AML-193 (cell line): ENCODE data around the gene ARFGAP2.
"Not testable (repeated sequence)": the region's sequence is repeated elsewhere in the genome, so short reads cannot be mapped to it uniquely, and the experiment has no call there.

Experiments
- DNase-seq, 2 experiments: peaks; one replicate each; lab custom pipeline; 2025; lab: John Stamatoyannopoulos, UW

Gene ARFGAP2

DNA sequence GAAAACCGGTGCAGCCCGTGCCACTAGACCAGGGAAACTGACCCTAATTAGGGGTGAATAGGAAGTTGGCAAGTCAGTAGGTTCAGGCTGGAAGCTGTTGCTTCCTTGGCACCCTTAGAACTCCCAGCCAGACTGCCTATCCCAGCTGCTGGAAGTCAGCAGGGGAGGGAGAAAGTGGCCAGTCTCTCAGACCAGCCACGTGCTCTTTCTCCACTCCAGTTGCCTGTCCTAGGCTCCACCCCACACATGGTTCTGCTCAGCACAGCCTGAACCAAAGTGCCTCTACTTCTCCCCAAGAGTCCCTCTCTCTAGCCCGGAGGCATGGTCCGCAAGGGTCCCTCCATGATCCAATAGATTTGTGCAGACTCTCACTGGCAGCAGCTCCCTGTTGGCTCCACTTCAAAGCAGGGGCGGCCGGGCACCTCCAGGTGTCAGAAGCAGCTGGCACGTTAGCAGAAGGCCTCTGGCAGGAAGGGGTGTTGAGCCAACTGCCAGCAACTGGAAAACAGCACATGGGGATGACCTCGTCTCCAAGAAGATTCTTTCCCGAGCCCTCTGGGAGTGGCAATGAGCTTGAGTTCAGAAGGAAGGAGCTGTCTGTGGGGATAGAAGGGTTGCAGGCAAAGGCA is 27.7 kb downstream of the ARFGAP2 start:
- no peak for DNase-seq

DNA sequence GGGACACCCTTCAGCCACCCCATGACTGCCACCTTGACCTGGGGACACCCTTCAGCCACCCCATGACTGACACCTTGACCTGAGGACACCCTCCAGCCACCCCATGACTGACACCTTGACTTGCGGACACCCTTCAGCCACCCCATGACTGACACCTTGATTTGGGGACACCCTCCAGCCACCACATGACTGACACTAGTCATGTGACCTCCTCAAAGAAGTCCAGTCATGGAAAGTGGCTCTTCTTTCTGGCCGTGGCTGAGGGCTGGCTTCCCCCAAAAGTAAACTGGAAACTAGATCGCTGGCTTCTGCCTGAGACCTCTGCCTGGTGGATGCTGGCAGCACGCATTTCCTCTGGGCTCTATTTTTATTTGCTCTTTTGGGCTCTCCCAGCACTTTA is 28.4 kb downstream of the ARFGAP2 start:
- no peak for DNase-seq

DNA sequence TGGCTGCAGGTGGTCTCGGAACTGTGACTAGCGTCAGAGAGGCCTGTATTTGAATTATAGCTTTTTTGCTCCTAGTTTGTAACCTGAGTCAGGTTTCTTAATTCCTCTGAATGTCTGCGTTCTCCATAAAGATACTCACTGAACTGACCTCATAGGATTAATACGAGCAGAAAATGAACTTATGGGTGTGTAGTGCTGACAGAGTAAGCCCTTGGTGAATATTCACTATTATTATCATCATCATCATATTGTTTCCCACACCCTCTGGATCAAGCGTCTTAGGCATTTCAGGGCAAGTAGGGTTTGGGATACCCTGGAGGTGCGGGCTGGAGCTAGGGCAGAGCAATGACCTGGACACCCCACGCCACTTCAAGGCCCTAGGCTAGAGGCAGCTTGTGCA is 29.0 kb downstream of the ARFGAP2 start:
- DNase-seq: no peak

DNA sequence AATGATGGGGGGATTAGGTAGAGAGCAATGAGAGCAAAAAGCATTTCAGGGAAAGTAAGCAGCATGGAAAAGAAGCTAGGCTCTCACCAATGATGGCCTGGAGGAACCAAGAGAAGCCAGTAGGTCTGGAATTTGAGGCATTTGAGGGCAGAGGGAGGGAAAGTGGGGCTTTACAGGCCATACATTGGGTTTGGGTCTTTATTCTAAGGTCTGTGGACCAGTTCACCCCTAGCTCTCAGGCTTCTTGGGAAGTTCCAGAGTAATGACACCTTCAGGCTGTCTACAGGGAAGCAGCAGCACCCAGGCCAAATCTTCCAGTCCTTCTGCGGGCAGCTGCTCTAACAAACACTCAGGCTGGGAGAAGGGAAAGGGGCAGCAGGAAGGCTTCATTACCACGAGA is 29.4 kb downstream of the ARFGAP2 start:
- DNase-seq: no peak

DNA sequence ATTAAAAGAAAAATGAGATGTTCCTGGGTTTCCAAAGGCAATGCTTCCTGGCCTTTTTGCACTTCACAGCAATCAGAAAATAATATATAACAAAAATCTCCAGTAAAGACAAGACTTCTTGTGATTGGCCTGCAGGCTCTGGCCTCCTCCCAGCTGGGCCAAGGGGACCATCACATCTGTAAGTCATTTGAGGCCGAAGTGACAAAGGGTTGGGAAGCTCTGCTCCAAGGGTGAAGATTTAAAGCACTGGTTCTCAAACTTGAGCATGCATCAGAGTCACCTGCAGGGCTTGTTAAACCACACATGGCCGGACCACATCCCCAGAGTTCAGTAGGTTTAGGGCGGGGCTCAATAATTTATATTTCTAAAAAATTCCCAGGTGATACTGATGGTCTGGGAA is 32.1 kb downstream of the ARFGAP2 start:
- no peak for DNase-seq

DNA sequence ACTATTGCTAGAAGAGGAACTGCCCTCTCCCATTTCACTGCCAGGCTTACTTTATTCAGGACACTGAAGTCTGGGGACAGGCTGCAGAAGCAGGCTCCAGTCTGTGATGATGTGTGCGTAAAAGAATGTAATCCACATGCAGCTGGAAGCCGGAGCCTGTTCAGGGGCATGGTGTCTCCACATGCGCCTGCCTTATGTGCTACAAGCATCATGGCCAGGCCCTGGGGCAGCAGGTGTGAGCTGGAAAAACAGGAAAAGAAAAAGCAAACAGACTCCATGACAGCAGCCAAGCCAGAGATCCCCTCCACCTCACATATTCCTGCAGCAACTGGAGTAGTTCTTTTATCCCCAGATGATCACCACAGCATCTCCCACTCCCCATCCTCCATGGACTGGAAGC is 33.4 kb downstream of the ARFGAP2 start:
- DNase-seq: no peak

DNA sequence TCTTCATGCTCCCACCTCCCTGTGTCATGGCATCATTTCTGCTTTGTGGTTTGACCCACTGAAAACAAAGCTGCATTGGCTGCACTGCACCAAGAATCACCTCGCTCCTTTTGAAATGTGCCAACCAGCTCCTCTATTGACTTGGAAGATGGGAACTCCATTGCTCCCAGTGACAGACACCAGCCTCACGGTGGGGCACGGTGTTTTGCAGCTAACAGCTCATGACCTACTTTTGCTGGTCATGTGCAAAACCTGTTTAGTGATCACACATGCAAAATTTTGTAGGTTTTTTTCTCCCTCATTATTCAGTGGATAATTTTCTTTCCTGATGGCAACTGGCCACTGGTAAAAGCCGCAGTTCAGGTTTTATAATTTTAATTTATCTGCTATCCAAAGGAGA is 36.8 kb downstream of the ARFGAP2 start:
- no peak for DNase-seq

DNA sequence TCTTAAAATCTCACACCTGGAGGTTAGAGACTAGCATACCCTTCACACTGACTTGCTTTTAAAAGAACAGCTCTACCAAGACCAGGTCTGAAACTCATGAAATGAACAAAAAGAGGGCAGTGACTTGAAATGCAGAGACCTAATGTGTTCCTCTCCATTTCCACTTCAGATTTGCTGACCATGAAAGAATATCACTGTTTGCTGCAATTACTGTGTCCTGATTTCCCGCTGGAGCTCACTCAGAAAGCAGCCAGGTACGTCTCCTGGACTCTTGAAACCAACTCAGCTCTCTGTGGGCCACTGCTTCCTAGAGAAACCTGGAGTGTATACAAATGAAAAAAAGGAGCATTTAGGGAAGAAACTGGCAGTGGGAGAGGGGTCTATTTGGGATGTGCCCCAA is 39.2 kb downstream of the ARFGAP2 start:
- no peak for DNase-seq

DNA sequence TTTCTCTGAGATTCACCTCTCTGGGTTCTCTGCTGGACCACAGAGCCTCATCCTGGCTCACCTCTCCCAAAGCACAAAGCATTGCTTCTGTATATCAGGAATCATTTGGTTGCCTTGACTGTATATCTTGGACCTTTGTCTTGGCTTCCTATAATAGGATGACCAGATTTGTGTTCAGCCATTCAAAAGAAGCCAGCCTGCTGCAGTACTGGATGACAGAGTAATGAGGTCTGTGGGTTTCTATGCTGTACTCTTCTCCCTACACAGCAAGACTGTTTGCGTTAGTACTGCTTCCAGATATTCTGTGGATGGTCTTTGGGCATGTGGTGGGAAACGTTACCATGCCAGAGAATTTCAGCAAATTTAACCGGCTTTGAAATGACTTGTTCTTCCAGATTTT is 39.8 kb downstream of the ARFGAP2 start:
- DNase-seq: no peak

DNA sequence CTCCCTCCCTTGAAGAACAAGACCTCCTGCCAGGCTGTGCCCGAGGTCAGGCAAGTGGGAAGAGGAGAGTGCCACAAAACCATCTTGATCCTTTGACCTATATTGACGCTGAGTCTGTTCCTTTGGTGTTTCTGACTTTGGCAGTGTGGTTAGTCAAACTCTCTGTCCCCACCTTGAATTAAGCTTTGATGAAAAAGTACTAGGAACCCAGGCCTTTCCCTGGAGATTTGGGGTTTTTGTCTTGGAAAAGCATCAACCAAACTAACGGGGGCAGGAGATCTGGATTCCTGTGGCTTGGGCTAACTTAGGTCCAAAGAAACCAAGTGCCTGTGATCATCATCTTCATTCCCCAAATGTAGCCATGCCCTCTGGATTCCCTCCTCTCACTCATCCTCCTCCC is 40.4 kb downstream of the ARFGAP2 start:
- no peak for DNase-seq

DNA sequence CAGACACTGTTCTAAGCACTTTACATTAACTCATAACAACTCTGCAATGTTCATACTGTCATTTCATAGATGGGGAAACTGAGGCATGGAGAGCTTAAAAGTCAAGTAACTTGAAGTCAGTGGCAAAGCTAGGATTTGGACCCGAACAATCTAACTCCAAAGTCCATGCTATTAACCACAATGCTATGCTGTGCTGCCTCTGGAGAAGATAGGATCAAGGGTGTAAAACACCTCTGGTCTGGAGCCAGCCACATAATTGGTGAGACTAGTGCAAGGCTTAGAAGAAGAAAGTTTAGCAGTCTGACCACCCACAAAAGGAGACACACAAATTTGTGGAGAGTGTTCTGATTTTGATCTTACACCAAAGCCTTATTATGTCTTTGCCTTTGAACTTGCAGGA is 43.7 kb downstream of the ARFGAP2 start:
- no peak for DNase-seq

DNA sequence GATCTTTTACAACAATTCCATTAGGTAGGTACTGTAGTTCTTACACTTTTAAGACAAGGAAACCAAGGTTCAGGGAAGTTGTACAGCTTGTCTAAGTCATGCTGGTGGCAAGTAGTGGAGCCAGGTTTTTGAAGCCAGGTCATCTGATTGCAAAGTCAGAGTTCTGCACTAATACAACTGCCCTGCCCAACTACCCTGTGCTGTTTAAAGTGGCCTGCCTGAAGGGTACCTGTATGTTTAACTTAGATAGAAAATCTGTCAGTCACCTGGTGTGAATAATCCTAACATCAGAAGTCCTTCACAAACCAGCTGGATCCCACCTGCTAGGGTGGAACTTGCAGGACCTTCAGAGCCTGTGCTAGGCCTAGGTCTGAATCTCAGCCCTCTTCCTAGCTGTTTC is 44.2 kb downstream of the ARFGAP2 start:
- DNase-seq: no peak

DNA sequence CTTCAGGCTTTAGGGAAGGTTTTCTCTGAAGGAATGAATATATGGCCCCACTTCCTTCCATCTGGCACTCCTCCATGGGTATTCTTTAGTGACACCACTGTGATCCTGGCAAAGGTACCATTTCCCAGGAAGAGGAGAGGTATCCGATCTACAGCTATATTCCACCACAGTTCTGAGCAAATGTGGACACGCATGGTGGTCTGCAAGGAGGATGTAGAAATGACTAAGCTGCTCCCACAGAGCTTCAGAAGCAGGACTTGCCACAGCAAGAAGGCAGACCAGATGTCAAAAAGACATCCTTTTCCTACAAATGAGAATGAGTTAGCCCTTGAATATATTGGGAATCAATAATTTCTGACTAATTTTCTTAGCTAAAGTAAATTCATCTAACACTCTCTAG is 45.5 kb downstream of the ARFGAP2 start:
- no peak for DNase-seq

DNA sequence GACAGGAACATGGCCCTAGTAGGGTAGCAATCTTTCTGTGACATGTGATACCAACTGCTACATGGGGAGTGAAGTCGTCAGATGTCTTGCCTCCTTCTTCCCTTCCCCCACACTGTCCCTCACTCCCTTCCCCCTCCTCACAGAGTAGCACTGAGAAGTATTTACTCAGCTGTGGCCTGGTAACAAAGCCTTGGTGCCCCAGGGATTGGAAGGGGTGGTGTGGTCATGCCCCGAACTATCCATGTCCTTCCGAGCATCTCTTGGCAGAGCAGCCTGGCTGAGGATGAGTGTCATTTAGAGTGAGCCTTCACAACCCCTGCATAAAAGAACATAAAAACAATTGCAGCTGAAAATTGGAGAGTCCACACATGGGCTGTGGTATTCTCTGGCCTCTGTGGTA is 46.1 kb downstream of the ARFGAP2 start:
- no peak for DNase-seq

DNA sequence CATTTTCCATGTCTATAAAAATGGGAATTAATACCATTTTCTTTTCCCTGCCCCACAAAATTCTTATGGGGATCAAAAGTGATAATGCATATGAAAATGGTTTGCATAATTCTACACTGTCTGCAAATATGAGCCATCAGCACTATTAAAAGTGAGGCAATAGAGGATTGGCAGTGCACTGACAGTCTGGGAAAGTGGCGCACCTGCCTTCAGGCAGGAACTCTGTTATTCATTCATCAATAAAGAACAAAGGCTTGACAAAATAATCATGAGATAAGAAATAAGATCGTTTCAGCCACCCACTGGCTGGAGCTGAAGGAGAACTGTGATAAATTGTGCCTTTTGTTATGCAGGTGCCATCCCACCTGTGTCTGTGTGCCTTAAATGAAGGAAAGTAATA is 49.5 kb downstream of the ARFGAP2 start:
- no peak for DNase-seq

DNA sequence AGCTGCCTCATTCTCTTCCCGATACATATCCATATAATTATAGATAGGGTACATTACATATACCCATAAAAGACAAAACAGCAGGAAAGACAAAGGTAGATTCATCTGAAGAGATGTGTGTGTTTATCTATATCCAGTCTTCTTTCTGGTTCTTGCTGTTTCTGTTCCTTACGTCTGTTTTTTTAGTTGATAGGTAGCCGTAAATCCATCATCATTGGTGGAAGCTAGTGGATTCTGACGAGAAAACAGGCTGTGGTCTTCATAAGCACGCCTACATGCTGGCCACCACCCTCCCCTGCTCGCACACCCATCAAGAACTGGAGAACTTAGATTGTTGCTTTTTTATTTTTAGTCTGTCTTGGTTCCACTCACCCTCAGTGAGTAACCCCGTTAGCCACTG is 51.6 kb downstream of the ARFGAP2 start:
- DNase-seq: no peak

DNA sequence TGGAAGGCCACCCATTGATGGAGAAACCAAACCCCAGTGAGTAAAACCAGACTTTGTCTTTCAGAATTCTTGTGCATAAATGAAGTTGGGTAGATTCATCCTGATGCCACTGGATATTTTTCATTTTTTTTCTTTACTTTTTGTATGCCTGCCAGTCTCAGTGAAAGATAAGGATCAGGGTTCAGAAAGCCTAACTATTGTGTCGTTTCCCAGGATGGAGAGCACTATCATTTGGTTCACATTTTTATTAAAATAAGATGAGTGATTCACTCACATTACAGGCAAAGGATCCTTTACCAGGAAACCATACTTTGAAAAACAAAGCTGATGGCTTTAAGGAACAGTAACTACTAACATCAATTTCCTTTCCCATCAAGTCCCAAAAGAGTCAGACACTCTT is 52.0 kb downstream of the ARFGAP2 start:
- no peak for DNase-seq

DNA sequence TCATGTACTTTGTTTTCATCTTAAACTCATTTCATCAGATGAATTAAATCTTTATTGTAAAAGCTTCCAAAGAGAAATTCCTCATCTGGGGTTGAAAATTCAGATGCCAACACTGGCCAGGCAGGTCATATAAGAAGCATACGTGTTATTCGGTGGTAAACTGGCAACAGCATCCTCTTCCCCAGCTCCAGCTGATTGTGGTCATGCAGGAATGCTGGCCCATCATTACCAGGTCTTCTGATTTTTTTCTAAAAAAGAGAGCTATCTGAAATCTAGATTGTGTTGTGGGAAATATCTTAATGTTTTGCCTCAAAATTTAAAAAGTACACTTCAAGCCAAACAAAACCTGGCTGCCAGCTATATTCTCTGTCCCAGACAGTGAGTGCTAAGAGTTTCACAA is 53.6 kb downstream of the ARFGAP2 start:
- no peak for DNase-seq

DNA sequence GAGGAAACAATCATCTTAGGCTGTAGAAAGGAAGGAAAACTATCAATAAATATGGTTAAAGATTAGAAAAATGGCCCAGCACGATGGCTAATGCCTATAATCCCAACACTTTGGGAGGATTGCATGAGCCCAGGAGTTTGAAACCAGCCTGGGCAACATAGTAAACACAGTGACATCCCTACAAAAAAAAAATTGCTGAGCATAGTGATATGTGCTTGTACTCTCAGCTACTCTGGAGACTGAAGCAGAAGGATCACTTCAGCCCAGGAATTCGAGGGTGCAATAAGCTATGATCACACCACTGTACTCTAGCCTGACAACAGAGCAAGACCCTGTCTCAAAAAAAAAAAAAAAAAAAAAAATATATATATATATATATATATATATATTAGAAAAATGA is 54.9 kb downstream of the ARFGAP2 start:
- DNase-seq: no peak

DNA sequence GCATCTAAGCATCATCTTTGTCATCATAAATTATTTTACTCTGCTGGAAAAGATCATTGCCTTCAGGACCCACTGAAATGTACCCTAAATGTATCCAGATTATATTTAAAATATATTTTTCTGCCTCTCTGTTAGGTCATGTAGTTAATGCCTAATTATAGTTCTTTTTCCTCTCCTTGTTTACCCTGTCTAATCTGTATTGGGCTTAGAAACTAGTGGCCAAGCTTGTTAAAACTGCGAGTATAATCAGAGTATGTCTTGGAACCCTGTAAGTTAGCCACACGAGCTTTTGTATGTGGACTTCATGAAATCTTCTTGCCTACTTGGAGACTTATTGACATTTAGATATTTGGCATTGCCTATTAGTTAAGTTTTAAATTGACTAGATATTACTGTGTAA is 55.6 kb downstream of the ARFGAP2 start:
- no peak for DNase-seq

DNA sequence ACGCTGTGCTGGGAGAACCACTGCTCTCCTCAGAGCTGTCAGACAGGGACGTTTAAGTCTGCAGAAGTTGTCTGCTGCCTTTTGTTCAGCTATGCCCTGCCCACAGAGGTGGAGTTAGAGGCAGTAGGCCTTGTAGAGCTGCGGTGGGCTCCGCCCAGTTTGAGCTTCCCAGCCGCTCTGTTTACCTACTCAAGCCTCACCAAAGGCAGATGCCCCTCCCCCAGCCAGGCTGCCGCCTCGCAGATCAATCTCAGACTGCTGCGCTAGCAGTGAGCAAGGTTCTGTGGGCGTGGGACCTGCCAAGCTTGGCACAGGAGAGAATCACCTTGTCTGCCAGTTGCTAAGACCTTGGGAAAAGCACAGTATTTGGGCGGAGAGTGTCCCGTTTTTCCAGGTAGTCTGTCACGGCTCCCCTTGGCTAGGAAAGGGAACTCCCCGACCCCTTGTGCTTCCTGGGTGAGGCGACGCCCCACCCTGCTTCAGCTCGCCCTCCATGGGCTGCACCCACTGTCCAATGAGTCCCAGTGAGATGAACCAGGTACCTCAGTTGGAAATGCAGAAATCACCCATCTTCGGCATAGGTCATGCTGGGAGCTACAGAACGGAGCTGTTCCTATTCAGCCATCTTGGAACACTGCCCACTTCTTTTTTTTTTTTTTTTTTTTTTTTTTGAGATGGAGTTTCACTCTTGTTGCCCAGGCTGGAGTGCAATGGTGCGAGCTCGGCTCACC is 57.6 kb downstream of the ARFGAP2 start:
- DNase-seq: not testable (repeated sequence)
